ENCODE measurements around the gene LIPE. TPM values are rescaled to one million over a fixed set of nuclear protein-coding genes. Genes with fewer than 3 reads are reported as not detected.

Gene LIPE
- total RNA-seq, 4 donors from 2014 or later: 33.9 to 82.6 (median 51.5) TPM

GRCh38 chr19:42367929-42368328 is 59.3 kb downstream of the LIPE start:
- peaks cover 3% of the 10 kb centered on the region for H3K9me3 ChIP-seq
- H3K36me3 ChIP-seq: peaks cover 37% of the 10 kb centered on the region
- peaks cover 3% of the 10 kb centered on the region for H3K4me1 ChIP-seq
- no peak for TF ChIP-seq CTCF (IDR thresholded peaks at IDR 0.05)
- no peak for TF ChIP-seq POLR2A (IDR thresholded peaks at IDR 0.05)
- no peak for TF ChIP-seq EP300 (IDR thresholded peaks at IDR 0.05)
- no peak for TF ChIP-seq POLR2AphosphoS5 (IDR thresholded peaks at IDR 0.05)
- 100% methylated on average over 4 of the region's 4 CpGs for WGBS
- no peaks in the 10 kb centered on the region for H3K27me3 ChIP-seq
- DNase-seq (ENCODE audit: low spot score in 2 of 2): no peak
- H3K4me3 ChIP-seq: no peak overlapping the region
- no peak overlapping the region for H3K27ac ChIP-seq

DNA sequence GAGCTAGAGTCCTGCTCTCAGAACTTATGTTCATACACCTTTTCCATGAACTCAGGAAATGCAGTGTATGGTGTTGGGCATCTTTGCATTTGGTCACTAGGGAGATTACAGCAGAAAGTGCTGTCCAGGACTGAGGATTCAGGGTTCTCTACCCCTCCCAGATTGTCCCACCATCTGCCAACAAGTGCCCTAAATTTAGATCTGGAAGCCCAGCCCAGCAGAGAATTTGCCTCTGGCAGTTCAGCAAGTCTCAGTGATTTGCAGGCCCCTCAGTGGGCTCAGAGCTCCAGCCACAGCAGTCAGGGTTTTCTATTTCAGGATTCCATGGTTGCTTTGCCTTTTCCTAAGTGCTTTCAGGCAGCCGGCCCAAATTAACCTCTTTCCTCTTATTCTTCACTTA is 60.5 kb downstream of the LIPE start:
- Histone ChIP-seq H3K36me3 (peaks cover 37% of the 10 kb centered on the region), H3K9me3 (peaks cover 3% of the 10 kb centered on the region), H3K4me3 (no peak overlapping the region), H3K27ac (no peak overlapping the region), H3K4me1 (peaks cover 3% of the 10 kb centered on the region), H3K27me3 (no peaks in the 10 kb centered on the region)
- no peak for DNase-seq (ENCODE audit: low spot score in 2 of 2)
- 77% methylated on average over 1 of the region's 1 CpG for WGBS
- no peak for TF ChIP-seq POLR2AphosphoS5 (IDR thresholded peaks at IDR 0.05)
- no peak for TF ChIP-seq POLR2A (IDR thresholded peaks at IDR 0.05)
- TF ChIP-seq CTCF (IDR thresholded peaks at IDR 0.05): no peak
- no peak for TF ChIP-seq EP300 (IDR thresholded peaks at IDR 0.05)

DNA sequence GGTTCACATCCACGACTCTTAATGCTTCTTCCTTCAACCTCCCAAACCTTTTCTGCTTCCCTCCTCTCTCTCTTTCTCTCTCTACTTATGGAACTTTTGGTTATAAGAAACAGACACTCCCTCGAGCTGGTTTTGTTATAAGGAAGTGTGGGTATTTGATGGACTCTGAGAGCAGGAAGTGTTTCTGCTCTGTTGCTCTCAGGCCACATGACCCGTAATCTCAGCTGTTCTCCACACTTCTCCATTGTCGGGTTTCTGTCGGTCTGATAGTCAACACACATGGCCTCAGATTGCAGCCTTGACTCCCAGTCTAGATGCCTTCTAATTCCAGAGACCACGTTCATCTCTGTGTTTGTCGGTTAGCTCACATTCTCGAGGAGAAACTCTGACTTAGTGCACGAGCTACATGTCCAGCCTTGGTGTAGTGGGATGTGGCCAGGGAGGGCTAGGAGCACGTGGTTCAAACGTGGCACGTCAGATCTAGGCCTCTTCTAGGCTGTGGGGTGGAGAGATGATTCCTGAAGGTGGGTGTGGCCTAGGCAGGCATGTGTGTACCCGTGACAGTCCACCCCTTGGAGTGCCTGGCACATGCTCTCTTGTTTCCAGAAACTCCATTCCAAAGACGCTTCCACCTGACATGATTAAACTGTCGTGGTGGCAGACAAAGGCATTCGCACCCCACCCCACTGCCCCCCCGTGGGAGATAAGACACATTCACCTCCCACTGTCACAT is 63.4 kb downstream of the LIPE start:
- no peak overlapping the region for H3K4me3 ChIP-seq
- H3K4me1 ChIP-seq: no peaks in the 10 kb centered on the region
- no peak overlapping the region for H3K27ac ChIP-seq
- peaks cover 3% of the 10 kb centered on the region for H3K9me3 ChIP-seq
- H3K27me3 ChIP-seq: no peaks in the 10 kb centered on the region
- TF ChIP-seq POLR2AphosphoS5 (IDR thresholded peaks at IDR 0.05): no peak
- no peak for TF ChIP-seq POLR2A (IDR thresholded peaks at IDR 0.05)
- no peak for TF ChIP-seq EP300 (IDR thresholded peaks at IDR 0.05)
- no peak for TF ChIP-seq CTCF (IDR thresholded peaks at IDR 0.05)
- no peak for DNase-seq (ENCODE audit: low spot score in 2 of 2)
- 83% methylated on average over 17 of the region's 17 CpGs for WGBS
- H3K36me3 ChIP-seq: peaks cover 48% of the 10 kb centered on the region

- Histone ChIP-seq H3K4me1 (no peaks in the 10 kb centered on the region), H3K36me3 (peaks cover 50% of the 10 kb centered on the region)
- TF ChIP-seq CTCF (IDR thresholded peaks at IDR 0.05) (no peak), POLR2AphosphoS5 (IDR thresholded peaks at IDR 0.05) (no peak), POLR2A (IDR thresholded peaks at IDR 0.05) (no peak), EP300 (IDR thresholded peaks at IDR 0.05) (no peak)
Measured at GRCh38 chr19:42362891-42363440, 64.2 kb downstream of the LIPE start.

GRCh38 chr19:42362342-42362741 is 64.8 kb downstream of the LIPE start:
- Histone ChIP-seq H3K4me3 (no peak overlapping the region), H3K4me1 (no peaks in the 10 kb centered on the region), H3K9me3 (peaks cover 3% of the 10 kb centered on the region), H3K36me3 (peaks cover 56% of the 10 kb centered on the region), H3K27me3 (no peaks in the 10 kb centered on the region), H3K27ac (no peak overlapping the region)
- WGBS: 99% methylated on average over 12 of the region's 14 CpGs
- DNase-seq (ENCODE audit: low spot score in 2 of 2): no peak
- TF ChIP-seq POLR2A (IDR thresholded peaks at IDR 0.05) (no peak), CTCF (IDR thresholded peaks at IDR 0.05) (no peak), EP300 (IDR thresholded peaks at IDR 0.05) (no peak), POLR2AphosphoS5 (IDR thresholded peaks at IDR 0.05) (no peak)

More at GRCh38 chr19:42362891-42363440, 64.2 kb downstream of the LIPE start:
- Histone ChIP-seq H3K27me3 (no peaks in the 10 kb centered on the region), H3K27ac (no peak overlapping the region), H3K4me3 (no peak overlapping the region), H3K9me3 (peaks cover 3% of the 10 kb centered on the region)
- 98% methylated on average over 6 of the region's 13 CpGs for WGBS
- DNase-seq (ENCODE audit: low spot score in 2 of 2): no peak
